Activated CD4-positive, alpha-beta T cell treated with anti-CD3 and anti-CD28 coated beads, Interleukin-2, amount 50 U/mL, for 4 hours (primary cell): ENCODE data around the gene LARP1B.
"Not testable (repeated sequence)": the region's sequence is repeated elsewhere in the genome, so short reads cannot be mapped to it uniquely, and the experiment has no call there.

Source experiments
- DNase-seq, 2 experiments: peaks; one replicate each; pipeline ENCODE4 v3.0.0-alpha.2; 2020

The LARP1B gene

GRCh38 chr4:128060699-128061565 is at the start of gene LARP1B:
TSS of gene LARP1B (plus strand) at chr4:128061312. CDS start at chr4:128074952, 13,640 bp downstream.
- peak; percentile 91 to 92 for DNase-seq

GRCh38 chr4:128025319-128025718 is 35.8 kb upstream of the LARP1B start:
- DNase-seq: no peak

GRCh38 chr4:128029907-128030306 is 31.2 kb upstream of the LARP1B start:
- DNase-seq: no peak

DNA sequence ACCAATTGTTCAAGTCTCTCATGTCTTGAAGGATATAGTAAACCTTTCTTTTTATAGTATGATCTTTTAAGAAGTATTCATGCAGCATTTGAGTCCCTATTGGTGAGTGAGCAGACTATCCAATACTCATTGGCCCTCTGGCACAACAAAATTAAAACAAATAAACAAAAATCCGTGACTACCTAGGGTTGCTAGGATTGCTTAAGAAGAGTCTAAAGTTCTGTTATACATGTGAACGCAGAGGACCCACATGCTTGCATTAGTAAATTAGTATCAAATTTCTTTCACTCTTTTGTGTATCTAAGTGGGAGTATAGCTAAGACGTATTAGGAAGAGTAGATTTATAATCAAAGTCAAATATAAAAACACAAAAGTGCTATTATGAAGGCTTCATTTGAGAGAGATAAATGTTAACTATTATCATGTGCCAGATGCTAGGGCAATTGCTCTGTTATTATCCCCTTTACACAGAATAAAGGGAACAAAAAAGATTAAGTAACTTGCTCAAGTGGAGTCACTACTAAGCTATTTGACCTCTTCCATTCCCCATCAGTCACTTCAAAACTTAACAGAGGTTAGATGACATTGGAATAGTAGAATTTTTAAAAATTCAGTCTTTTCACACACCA is 29.2 kb upstream of the LARP1B start:
- no peak for DNase-seq

DNA sequence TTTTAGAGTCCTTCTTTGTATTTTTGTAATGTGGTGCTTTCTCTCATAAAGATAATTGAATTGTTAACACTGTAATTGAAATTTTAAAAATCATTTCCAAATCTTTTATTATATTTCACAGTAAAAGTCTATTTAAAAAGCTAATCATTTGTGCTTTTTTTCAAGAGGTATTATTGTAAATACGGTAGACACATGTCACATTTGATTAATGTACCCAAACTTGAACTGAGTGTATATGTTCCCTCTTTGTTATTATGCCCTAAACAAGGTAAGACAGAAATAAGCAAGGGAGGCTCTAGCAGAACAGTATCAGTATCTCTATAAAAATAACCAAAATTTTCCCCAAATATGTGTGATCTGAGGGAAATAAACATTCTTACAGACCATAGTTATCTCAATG is 21.5 kb upstream of the LARP1B start:
- DNase-seq: no peak

- DNase-seq: not testable (repeated sequence)
Observed at GRCh38 chr4:128047019-128047418, 14.1 kb upstream of the LARP1B start.

DNA sequence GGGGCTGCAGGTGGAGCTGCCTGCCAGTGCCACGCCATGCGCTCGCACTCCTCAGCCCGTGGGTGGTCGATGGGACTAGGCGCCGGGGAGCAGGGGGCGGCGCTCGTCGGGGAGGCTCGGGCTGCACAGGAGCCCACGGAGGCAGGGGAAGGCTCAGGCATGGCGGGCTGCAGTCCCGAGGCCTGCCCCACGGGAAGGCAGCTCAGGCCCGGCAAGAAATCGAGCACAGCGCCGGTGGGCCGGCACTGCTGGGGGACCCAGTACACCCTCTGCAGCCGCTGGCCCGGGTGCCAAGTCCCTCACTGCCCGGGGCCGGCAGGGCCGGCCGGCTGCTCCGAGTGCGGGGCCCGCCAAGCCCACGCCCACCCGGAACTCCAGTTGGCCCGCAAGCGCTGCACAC is 13.6 kb upstream of the LARP1B start:
- not testable (repeated sequence) for DNase-seq

GRCh38 chr4:128051229-128051628 is 9.9 kb upstream of the LARP1B start:
- DNase-seq: not testable (repeated sequence)

DNA sequence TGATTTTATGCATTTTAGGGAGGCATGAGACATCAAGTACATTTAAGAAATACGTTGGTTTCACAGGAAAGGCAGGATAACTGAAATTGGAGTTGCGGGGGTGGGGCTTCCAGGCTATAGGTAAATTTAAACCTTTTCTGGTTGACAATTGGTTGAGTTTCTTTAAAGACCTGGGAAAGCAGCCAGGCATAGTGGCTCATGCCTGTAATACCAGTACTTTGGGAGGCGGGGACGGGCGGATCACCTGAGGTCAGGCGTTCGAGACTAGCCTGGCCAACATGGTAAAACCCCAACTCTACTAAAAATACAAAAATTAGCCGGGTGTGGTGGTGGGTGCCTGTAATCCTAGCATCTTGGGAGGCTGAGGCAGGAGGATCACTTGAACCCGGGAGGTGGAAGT is 6.2 kb upstream of the LARP1B start:
- DNase-seq: not testable (repeated sequence)

DNA sequence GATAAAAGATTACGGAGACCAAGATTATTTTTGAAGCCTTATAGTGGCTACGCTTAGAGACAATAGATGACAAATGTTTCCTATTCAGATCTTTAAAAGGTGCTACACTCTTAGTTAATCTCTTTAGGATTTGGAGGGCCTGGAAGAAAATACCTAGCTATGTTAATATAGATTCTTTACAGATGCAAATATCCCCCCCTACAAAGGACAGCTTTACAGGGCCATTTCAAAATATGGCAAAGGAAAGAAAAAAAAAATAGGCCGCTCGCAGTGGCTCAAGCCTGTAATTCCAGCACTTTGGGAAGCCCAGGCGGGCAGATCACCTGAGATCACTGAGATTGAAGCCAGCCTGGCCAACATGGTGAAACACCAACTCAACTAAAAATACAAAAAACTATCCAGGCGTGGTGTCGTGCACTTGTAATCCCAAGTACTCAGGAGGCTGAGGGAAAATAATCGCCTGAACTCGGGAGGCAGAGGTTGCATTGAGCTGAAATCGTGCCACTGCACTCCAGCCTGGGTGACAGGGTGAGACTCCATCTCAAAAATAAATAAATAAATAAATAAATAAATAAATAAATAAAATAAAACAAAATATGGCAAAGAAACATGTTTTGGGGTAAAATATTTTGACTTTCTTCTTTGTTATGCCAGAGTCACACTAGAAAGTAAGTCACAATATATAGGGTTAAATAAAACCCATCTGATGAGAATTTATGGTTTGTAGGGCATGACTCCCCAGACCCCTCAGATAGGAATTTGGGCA is 5.5 kb upstream of the LARP1B start:
- not testable (repeated sequence) for DNase-seq

- DNase-seq: no peak
Observed at GRCh38 chr4:128056396-128056795, 4.7 kb upstream of the LARP1B start.

DNA sequence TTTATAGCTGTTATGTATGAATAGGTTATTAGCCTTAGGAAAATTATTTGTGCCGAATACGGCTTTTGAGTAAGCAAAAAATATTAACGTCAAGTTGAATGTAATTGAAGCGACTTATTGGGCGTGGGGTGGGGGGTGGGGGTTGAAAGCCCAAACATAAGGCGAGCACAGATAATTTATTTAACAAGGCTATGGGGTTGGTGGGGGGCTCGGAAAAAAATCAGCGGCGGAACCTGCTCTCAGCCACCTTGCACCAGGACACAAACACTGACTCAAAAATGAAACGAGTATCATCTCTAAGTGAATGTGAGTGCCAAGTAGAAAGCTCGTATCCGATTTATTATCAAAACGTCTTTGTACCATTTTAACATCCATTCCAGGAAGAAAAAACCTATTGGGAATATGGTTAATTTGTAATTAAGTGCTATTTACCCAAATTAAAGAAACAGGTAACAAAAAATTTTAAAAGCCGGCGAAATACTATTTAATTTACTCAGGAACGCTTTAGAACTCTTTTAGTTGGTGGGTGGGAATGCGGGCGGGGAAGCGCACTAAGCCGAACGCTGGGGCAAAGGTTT is 902 bp upstream of the LARP1B start:
- DNase-seq: no peak

DNA sequence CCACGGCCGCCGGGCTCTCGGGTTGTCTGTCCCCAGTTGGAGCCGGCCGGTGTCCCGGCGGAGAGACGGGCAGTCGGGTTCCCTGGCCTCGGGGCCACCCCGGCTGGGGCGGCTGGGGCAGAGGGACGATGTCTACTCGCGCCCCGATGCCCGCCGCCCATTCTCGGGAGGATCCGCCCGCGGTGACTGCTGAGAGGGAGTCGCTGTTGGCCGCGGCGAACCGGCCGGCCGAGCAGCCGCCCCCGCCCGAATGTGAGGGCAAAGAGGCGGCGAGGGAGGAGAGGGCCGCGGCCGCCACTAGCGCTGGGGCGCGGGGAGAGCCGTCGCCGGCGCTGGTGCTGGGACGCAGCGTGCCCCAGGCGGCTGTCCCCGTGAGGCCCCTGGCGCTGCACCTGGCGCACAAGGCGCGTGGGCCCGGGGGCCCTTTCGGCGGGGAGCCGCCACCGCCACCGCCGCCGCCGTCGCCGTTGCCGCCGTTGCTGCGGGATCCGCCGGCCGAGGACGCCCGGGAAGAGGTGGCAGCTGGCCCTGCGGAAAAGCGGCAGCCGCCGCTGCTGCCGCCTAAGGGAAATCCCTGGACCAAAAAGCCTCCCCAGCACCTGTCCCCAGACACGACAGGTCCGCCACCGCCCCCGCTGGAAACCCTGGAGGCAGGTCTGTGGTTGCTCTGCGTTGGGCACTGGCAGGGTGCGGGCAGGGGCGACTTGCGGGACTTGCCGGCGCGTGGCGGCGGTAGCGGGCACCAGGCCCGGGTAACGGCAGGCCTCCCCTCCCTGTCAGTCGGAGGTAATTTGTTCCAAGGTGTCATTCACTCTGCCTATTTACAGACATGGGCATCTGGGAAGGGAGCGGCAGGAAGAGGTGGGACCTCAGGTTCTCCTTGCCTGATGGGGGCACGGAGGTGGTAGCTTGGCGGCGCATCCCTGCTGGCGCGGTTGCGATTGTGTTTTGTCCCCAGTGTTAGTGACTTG is 739 bp downstream of the LARP1B start:
- peak; percentile 53 for DNase-seq

- not testable (repeated sequence) for DNase-seq
Observed at GRCh38 chr4:128066453-128066820, 5.3 kb downstream of the LARP1B start.

- no peak for DNase-seq
Observed at GRCh38 chr4:128068918-128069317, 7.8 kb downstream of the LARP1B start.

GRCh38 chr4:128076464-128076863 is 15.4 kb downstream of the LARP1B start:
- DNase-seq: no peak

GRCh38 chr4:128095293-128095692 is 34.2 kb downstream of the LARP1B start:
- not testable (repeated sequence) for DNase-seq

GRCh38 chr4:128107766-128108165 is 46.7 kb downstream of the LARP1B start:
- no peak for DNase-seq

DNA sequence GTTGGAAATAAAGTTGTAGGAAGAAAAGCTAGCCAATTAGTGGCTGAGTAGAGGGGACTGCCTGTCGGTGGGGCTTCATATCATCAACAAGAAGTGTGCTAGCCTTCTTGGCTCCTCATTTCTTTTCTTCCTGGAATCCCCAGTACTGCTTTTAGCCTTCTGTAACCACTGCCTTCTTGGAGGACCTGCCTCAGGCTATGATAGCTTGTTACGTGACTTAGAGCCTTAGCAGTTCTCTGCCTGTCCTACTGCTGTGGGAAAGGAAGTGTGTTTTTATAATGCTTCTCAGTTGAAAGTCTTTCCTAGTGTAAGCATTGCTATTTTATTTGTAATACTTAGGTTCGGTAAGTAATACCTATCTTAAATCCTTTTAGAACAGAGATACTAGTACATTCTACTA is 61.9 kb downstream of the LARP1B start:
- DNase-seq: no peak

DNA sequence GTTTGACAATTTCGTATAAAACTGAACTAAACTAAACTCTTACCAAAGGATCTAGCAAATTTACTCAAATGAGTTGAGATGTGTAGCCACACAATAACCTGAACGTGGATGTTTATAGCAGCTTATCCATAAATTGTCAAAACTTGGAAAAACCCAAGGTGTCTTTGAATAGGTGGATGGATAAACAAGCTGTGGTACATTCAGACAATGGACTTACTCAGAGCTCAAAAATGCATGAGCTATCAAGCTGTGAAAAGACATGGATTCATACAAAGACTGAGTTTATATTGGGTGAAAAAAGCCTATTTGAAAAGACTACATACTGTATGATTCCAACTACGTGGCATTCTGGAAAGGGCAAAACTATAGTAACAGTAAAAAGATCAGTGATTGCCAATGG is 69.5 kb downstream of the LARP1B start:
- DNase-seq: no peak

DNA sequence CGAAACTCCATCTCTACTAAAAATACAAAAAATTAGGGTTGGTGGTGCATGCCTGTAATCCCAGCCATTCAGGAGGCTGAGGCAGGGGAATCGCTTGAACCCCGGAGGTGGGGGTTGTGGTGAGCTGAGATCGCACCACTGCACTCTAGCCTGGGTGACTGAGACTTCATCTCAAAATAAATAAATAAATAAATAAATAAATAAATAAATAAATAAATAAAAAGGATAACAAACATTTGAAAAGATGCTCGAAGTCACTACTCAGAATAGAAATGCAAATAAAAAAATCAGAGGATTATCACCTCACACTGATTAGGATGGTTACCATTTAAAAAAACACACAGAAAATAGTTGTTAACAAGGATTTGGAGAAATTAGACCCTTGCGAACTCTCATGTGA is 73.8 kb downstream of the LARP1B start:
- no peak for DNase-seq

- no peak for DNase-seq
Observed at GRCh38 chr4:128135391-128135790, 74.3 kb downstream of the LARP1B start.
